GM06990 (cell line): Measurements from ENCODE around the gene SLC12A7.
A peak's percentile ranks its signal among the peaks of the same experiment; 100 is the strongest.
"Not testable (repeated sequence)": the region's sequence is repeated elsewhere in the genome, so short reads cannot be mapped to it uniquely, and the experiment has no call there.

Source experiments
- DNase-seq: peaks from one replicate; pipeline ENCODE4 v3.0.0-alpha.2; 2011; ENCODE audit not compliant: insufficient read length; ENCODE audit errors: extremely low read depth
- H3K27me3 ChIP-seq: replicated peaks from 2 replicates; pipeline ENCODE4 v1.6.0; 2011; ENCODE audit warnings: low read length; ENCODE audit not compliant: control insufficient read depth, insufficient read depth
- H3K36me3 ChIP-seq: 2 replicates; pipeline ENCODE4 v1.5.1; 2011; ENCODE audit warnings: low read length; ENCODE audit not compliant: control insufficient read depth, insufficient read depth
- H3K4me3 ChIP-seq: replicated peaks from 2 replicates; pipeline ENCODE4 v1.5.1; 2011; ENCODE audit warnings: low read depth, mild to moderate bottlenecking, control low read depth, low read length
- TF ChIP-seq, protein P1 (sequence below): IDR thresholded peaks from 2 replicates; pipeline ENCODE4 v1.5.1; 2011; ENCODE audit warnings: low read length, control low read depth, mild to moderate bottlenecking, inconsistent platforms; ENCODE audit not compliant: insufficient read depth, poor library complexity, severe bottlenecking

SLC12A7 gene

DNA sequence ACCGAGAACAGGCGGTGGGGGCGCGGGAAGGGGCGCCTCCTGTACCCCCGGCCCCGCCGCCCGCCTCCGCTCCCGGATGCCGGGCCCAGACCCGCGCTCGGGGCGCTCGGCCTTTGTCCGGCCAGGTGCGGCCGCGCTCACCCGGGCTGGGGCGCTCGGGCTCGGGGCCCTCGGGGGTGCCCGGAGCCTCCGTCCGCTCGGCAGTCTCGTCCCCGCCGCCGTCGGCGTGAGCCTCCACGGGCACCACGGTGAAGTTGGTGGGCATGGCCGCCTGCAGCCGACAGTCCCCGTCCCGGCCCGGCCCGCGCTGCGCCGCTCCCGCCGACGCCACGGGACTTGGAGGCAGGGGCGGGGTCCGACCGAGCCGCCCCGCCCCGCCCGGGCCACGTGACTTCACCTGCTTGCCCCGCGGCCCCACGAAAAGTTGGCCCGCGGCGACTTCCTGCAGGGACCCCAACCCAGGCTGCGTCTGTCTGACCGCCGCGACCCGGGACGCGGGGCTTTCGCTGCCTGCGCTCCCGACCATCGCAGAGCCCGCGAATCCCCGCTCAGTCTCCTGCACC is at the start of gene SLC12A7:
SLC12A7 (minus strand) TSS at position 337 of the 563 bp plus-strand sequence; CDS start at position 265, 72 bp downstream.
- TF ChIP-seq, protein P1, sequence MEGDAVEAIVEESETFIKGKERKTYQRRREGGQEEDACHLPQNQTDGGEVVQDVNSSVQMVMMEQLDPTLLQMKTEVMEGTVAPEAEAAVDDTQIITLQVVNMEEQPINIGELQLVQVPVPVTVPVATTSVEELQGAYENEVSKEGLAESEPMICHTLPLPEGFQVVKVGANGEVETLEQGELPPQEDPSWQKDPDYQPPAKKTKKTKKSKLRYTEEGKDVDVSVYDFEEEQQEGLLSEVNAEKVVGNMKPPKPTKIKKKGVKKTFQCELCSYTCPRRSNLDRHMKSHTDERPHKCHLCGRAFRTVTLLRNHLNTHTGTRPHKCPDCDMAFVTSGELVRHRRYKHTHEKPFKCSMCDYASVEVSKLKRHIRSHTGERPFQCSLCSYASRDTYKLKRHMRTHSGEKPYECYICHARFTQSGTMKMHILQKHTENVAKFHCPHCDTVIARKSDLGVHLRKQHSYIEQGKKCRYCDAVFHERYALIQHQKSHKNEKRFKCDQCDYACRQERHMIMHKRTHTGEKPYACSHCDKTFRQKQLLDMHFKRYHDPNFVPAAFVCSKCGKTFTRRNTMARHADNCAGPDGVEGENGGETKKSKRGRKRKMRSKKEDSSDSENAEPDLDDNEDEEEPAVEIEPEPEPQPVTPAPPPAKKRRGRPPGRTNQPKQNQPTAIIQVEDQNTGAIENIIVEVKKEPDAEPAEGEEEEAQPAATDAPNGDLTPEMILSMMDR = no peak
- no peaks in the 10 kb centered on the region for H3K36me3 ChIP-seq
- no peaks in the 10 kb centered on the region; the same call in 1 of the 2 replicates for H3K27me3 ChIP-seq
- peak; percentile 35 for DNase-seq
- H3K4me3 ChIP-seq = peak within 1 kb of the TSS; percentile 34

DNA sequence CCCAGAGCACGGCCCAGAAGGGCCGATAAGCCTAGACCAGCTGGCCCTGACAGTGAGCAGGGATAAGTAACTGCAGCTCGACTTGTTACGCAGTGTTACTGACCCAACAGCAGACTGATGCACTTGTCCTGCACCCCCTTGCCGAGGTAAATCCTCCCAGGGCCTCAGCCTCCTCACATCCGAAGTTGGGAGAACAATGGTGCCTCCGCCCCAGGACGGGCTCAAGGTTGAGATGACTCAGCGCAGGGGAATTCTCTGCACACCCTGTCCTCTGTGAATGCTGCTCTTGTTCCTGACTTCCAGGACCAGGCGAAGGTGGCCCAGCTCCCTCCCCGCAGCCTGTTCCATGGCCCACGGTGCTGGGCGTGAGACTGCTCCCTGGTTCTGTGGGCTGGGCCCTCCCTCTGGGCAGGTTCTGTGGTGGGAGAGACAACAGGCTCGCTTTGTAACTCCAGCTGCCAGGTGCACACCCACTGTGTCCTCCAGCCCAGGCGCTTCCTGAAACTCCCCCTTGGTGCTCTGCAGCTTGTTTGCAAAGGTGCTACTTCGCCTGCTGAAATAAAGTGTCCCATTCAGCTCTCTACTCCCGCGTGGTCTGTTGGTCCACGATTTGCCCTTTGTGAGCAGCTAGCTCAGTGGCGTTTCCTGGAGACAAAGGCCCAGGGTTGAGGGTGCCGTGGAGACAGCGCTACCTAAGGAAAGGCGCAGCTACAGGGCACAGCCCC is 49.4 kb upstream of the SLC12A7 start:
- no peak for DNase-seq
- TF ChIP-seq, protein P1 = no peak
- Histone ChIP-seq H3K27me3 (peaks cover 2% of the 10 kb centered on the region; the same call in 1 of the 2 replicates), H3K36me3 (no peaks in the 10 kb centered on the region), H3K4me3 (no peak overlapping the region)

DNA sequence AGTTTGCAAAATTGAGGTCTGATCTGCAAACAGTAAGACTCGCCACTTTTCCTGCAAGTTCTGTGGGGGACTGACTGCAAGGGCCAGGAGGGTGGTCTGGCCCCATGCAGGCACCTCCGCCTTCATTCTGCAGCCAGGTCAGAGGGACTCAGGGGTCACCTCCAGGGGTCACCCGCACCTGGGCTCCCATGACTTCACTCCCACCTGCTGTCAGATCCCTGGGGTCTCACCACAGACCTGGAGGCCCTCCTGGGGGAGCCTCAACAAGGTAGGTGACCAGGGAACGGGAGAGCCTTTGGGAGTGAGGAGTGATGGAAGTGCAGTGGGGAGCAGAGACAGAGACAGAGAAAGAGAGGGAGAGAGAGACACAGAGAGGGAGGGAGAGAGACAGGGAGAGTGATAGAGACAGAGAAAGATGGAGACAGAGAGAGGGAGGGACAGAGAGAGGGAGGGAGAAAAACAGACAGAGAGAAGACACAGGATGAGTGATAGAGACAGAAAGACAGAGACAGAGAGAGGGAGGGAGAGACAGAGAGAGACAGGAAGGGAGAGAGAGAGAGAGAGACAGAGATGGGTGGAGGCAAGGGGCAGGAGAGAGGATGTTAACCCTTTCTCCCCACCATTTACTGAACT is 48.0 kb upstream of the SLC12A7 start:
- H3K4me3 ChIP-seq = no peak overlapping the region
- H3K27me3 ChIP-seq = peaks cover 2% of the 10 kb centered on the region; the same call in 1 of the 2 replicates
- TF ChIP-seq, protein P1 = no peak
- no peak for DNase-seq
- no peaks in the 10 kb centered on the region for H3K36me3 ChIP-seq

DNA sequence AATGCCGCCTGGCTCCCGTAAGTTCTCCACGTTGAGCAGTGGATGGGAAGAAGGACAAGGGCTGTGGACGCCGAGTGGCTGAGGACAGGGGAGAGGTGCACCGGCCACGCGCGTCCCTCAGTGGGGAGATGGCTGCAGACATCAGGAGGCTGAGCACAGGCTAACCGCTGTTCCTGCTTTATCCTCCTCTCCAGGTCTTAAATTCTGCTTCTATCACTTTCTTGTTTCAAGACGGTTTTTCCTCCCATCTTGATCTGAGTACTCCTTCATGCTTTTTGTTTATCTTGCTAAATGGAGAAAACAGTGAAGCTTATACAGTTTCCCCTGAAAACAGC is 47.4 kb upstream of the SLC12A7 start:
- no peak for DNase-seq
- Histone ChIP-seq H3K27me3 (peaks cover 2% of the 10 kb centered on the region; the same call in 1 of the 2 replicates), H3K4me3 (no peak overlapping the region), H3K36me3 (no peaks in the 10 kb centered on the region)
- TF ChIP-seq, protein P1 = no peak

DNA sequence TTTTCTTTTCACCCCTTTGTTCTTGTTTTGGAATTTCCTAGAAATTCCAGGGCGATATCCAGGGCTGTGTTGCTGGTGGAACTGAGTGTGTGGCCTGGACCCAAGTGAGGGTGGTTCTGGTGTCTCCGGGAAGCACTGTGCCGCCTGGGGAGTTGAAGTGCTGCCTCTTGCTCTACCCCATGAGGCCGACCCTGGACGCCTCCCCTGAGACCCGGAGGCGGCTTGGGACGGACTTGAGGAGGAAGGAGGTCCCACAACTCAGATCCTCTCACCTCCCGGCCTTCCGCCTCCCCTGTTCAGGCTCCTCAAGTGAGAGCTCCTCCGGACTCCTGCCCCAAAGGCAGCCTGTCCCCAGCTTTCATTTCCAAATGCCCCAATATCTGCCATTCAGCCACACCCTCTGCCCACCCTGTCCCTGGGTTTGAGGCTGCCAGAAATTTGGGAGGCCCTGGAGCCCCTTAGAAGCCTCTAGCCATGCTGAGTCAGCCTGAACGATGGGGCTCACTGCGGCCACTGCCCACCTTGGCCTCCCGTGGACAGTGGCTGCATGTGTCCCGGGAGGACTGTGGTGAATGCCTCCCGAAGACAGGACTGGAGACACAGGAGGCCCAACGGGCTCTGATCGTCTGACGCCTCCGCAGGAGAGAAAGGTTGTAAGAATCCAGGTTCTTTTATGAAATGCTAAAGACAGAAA is 46.9 kb upstream of the SLC12A7 start:
- H3K27me3 ChIP-seq = peaks cover 2% of the 10 kb centered on the region; the same call in 1 of the 2 replicates
- H3K4me3 ChIP-seq = no peak overlapping the region
- H3K36me3 ChIP-seq = no peaks in the 10 kb centered on the region
- DNase-seq = no peak
- TF ChIP-seq, protein P1 = no peak

DNA sequence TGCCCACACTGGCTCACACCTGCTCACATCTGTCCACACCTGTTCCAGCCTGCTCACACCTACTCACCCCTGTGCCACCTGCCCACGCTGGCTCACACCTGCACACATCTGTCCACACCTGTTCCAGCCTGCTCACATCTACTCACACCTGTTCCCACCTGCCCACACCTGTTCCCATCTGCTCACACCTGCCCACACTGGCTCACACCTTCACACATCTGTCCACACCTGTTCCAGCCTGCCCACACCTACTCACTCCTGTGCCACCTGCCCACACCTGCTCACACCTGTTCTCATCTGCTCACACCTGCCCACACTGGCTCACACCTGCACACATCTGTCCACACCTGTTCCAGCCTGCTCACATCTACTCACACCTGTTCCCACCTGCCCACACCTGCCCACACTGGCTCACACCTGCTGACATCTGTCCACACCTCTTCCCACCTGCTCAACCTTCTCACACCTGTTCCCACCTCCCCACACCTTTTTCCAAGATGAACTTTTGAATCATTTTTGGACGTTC is 45.7 kb upstream of the SLC12A7 start:
- DNase-seq, H3K4me3 ChIP-seq, H3K27me3 ChIP-seq, H3K36me3 ChIP-seq: not testable (repeated sequence)
